ENCODE results near the gene MRPL17.

MRPL17 gene

GRCh38 chr11:6654281-6655019, 28.7 kb downstream of the MRPL17 start:
- no peak for DNase-seq (ENCODE audit: low read depth)

GRCh38 chr11:6653656-6654055, 29.5 kb downstream of the MRPL17 start:
- no peak for DNase-seq (ENCODE audit: low read depth)

- DNase-seq (ENCODE audit: low read depth) = no peak
These were observed 30.0 kb downstream of the MRPL17 start for GRCh38 chr11:6653097-6653496.

- DNase-seq (ENCODE audit: low read depth) = no peak
These were observed 31.0 kb downstream of the MRPL17 start for GRCh38 chr11:6652182-6652581.

GRCh38 chr11:6650980-6651379, 32.2 kb downstream of the MRPL17 start:
- no peak for DNase-seq (ENCODE audit: low read depth)

- no peak for DNase-seq (ENCODE audit: low read depth)
These were observed 33.0 kb downstream of the MRPL17 start for GRCh38 chr11:6650104-6650503.

GRCh38 chr11:6648501-6648900, 34.6 kb downstream of the MRPL17 start:
- no peak for DNase-seq (ENCODE audit: low read depth)

GRCh38 chr11:6647836-6648235, 35.3 kb downstream of the MRPL17 start:
- DNase-seq (ENCODE audit: low read depth) = no peak

- no peak for DNase-seq (ENCODE audit: low read depth)
These were observed 36.0 kb downstream of the MRPL17 start for GRCh38 chr11:6646918-6647679.

GRCh38 chr11:6646576-6646917, 36.6 kb downstream of the MRPL17 start:
- peak; percentile 59 for DNase-seq (ENCODE audit: low read depth)

- DNase-seq (ENCODE audit: low read depth) = peak; percentile 70
These were observed 37.1 kb downstream of the MRPL17 start for GRCh38 chr11:6646071-6646470.

GRCh38 chr11:6642957-6643356, 40.2 kb downstream of the MRPL17 start:
- no peak for DNase-seq (ENCODE audit: low read depth)

- no peak for DNase-seq (ENCODE audit: low read depth)
These were observed 42.0 kb downstream of the MRPL17 start for GRCh38 chr11:6640985-6641701.

GRCh38 chr11:6640036-6640984, 42.8 kb downstream of the MRPL17 start:
- no peak for DNase-seq (ENCODE audit: low read depth)

- no peak for DNase-seq (ENCODE audit: low read depth)
These were observed 44.7 kb downstream of the MRPL17 start for GRCh38 chr11:6638429-6638828.

- peak; percentile 60 for DNase-seq (ENCODE audit: low read depth)
These were observed 45.3 kb downstream of the MRPL17 start for GRCh38 chr11:6637871-6638270.

GRCh38 chr11:6636480-6636879, 46.7 kb downstream of the MRPL17 start:
- no peak for DNase-seq (ENCODE audit: low read depth)

- no peak for DNase-seq (ENCODE audit: low read depth)
These were observed 47.8 kb downstream of the MRPL17 start for GRCh38 chr11:6635082-6635932.

GRCh38 chr11:6634534-6634933, 48.6 kb downstream of the MRPL17 start:
- DNase-seq (ENCODE audit: low read depth) = no peak

- no peak for DNase-seq (ENCODE audit: low read depth)
These were observed 49.4 kb downstream of the MRPL17 start for GRCh38 chr11:6633422-6634408.

All from fibroblast of gingiva (primary cell).